GM23338 (cell line): ENCODE results near the gene PLEKHH3. TPM values are rescaled to one million over a fixed set of nuclear protein-coding genes. Genes with fewer than 3 reads are reported as not detected.
A peak's percentile ranks its signal among the peaks of the same experiment; 100 is the strongest.
"Not testable (repeated sequence)": the region's sequence is repeated elsewhere in the genome, so short reads cannot be mapped to it uniquely, and the experiment has no call there.

Experiments
- ATAC-seq: fragments of 200-7000 bp; cut with Tn5 transposase; 3 replicates; pipeline ENCODE4 v1.9.1; 2020
- DNase-seq: peaks from one replicate; pipeline ENCODE4 v3.0.0-alpha.2; 2015; ENCODE audit warnings: low spot score
- H2AFZ ChIP-seq: fragments of 200-600 bp; sonication (generic); 2 replicates; pipeline ENCODE4 v1.8.0; 2016; ENCODE audit warnings: antibody characterized with exemption, mild to moderate bottlenecking, moderate library complexity
- H3F3A ChIP-seq: fragments of 200-600 bp; sonication (generic); replicated peaks from 2 replicates; pipeline ENCODE4 v1.8.0; 2017; ENCODE audit warnings: antibody characterized with exemption, mixed run types, low read depth
- H3K27ac ChIP-seq: fragments of 200-600 bp; sonication (generic); 2 replicates; pipeline ENCODE4 v1.6.1; 2016; ENCODE audit warnings: low read depth
- H3K27me3 ChIP-seq: fragments of 200-600 bp; sonication (generic); 2 replicates; pipeline ENCODE4 v1.8.0; 2016; ENCODE audit warnings: mild to moderate bottlenecking, mixed run types, moderate library complexity; ENCODE audit not compliant: insufficient read depth
- H3K36me3 ChIP-seq: fragments of 200-600 bp; sonication (generic); 2 replicates; pipeline ENCODE4 v1.8.0; 2016; ENCODE audit warnings: mild to moderate bottlenecking; ENCODE audit not compliant: insufficient read depth
- H3K4me1 ChIP-seq: fragments of 200-600 bp; sonication (generic); 2 replicates; pipeline ENCODE4 v1.8.0; 2016; ENCODE audit warnings: mild to moderate bottlenecking, moderate library complexity; ENCODE audit not compliant: insufficient read depth
- H3K4me2 ChIP-seq: fragments of 200-600 bp; sonication (generic); 2 replicates; pipeline ENCODE4 v1.7.1; 2017; ENCODE audit warnings: mixed run types
- H3K4me3 ChIP-seq: fragments of 200-600 bp; sonication (generic); 2 replicates; pipeline ENCODE4 v1.6.1; 2016; ENCODE audit warnings: mixed run types
- H3K79me2 ChIP-seq: fragments of 200-600 bp; sonication (generic); replicated peaks from 2 replicates; pipeline ENCODE4 v1.8.0; 2017; ENCODE audit warnings: mild to moderate bottlenecking; ENCODE audit not compliant: insufficient read depth
- H3K9me2 ChIP-seq: fragments of 200-600 bp; sonication (generic); 2 replicates; pipeline ENCODE4 v1.8.0; 2017; ENCODE audit not compliant: insufficient read depth
- H4K20me1 ChIP-seq: fragments of 200-600 bp; sonication (generic); replicated peaks from 2 replicates; pipeline ENCODE4 v1.8.0; 2017; ENCODE audit warnings: mild to moderate bottlenecking; ENCODE audit not compliant: insufficient read depth
- H3K27ac Mint-ChIP-seq: 2 replicates; pipeline ENCODE4 v1.8.0; 2020; ENCODE audit warnings: inconsistent platforms, mild to moderate bottlenecking, moderate library complexity, mixed read lengths
- H3K27me3 Mint-ChIP-seq: 3 replicates; pipeline ENCODE4 v1.8.0; 2022; ENCODE audit warnings: low read depth, mild to moderate bottlenecking, moderate library complexity, mixed read lengths, inconsistent platforms; ENCODE audit not compliant: insufficient read depth, poor library complexity
- H3K36me3 Mint-ChIP-seq: 3 replicates; pipeline ENCODE4 v1.8.0; 2021; ENCODE audit warnings: low read depth, mild to moderate bottlenecking, inconsistent platforms, moderate library complexity, mixed read lengths
- H3K4me1 Mint-ChIP-seq: 3 replicates; pipeline ENCODE4 v1.8.0; 2020; ENCODE audit warnings: mild to moderate bottlenecking, inconsistent platforms, mixed read lengths
- H3K4me3 Mint-ChIP-seq: 3 replicates; pipeline ENCODE4 v1.8.0; 2021; ENCODE audit warnings: moderate library complexity, mild to moderate bottlenecking, inconsistent platforms, mixed read lengths
- H3K9me3 Mint-ChIP-seq: 3 replicates; pipeline ENCODE4 v1.8.0; 2020; ENCODE audit warnings: moderate library complexity, mild to moderate bottlenecking, inconsistent platforms, mixed read lengths
- JUNB ChIP-seq: IDR thresholded peaks from one replicate; pipeline ENCODE4 v1.6.1; 2016; ENCODE audit warnings: antibody characterized with exemption; ENCODE audit not compliant: unreplicated experiment
- STAT1 ChIP-seq: IDR thresholded peaks from one replicate; pipeline ENCODE4 v1.6.1; 2016; ENCODE audit warnings: antibody characterized with exemption; ENCODE audit not compliant: unreplicated experiment
- ZNF114 ChIP-seq: fragments of 250-450 bp; sonication (Bioruptor Pico); IDR thresholded peaks from 2 replicates; pipeline ENCODE4 v1.5.0; 2020; ENCODE audit warnings: mild to moderate bottlenecking, moderate library complexity
- polyA plus RNA-seq: library from polyadenylated mRNA; unstranded; fragments of >200 nt; fragmentation: Nextera tagmentation; extraction: Ambion mirVana; gene quantifications from 2 replicates; pipeline ENCODE4 v1.2.1, GENCODE V29; 2016
- total RNA-seq: library from RNA; depleted of rRNA; stranded (reverse); fragments of >200 nt; shearing (Covaris generic); gene quantifications from 2 replicates; pipeline ENCODE4 v1.2.3, GENCODE V29; 2014
- TF ChIP-seq, protein P1 (sequence below): fragments of 250-450 bp; sonication (Bioruptor Pico); IDR thresholded peaks from 2 replicates; pipeline ENCODE4 v1.5.0; 2020; ENCODE audit warnings: mild to moderate bottlenecking, moderate library complexity

PLEKHH3 gene
- total and polyA plus RNA-seq, 2 experiments from 2014 or later = 10.9 to 24.2 TPM

DNA sequence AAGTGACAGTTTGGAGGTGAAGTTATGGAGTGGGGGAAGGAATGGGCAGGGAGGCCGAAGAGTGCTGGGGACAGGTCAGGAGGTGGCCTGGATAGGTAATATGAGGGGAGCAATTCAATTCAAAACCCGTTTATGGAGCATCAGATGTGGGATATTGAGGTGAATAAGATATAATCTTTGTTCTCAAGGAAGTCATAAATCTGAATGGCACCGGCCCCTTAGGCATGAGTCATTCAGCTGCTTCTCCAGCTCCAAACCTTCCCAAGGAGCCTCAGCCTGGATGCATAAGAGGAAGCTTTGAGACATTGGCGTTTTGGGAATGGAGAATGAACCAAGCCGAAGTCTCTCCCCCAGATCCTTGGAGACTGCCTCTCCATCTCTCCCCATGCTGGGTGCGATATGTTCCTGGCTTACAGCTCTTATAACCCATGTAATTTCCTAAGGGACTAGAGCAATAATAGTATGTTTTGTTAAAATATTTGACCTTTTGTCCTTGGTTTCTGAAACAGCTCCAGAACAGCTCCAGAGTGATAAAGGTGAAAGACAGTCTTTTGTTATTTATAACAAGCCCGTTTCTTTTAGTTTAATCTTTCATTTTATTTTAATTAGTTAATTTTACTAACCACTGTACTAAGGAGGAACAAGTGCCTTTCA, 16.0 kb downstream of the PLEKHH3 start:
- DNase-seq = no peak
- H3K4me3 Mint-ChIP-seq = peak overlapping the region; percentile 63; the same call in 1 of the 3 replicates
- peak overlapping the region; percentile 17; the same call in 1 of the 2 replicates for H3K4me3 ChIP-seq
- no peak overlapping the region for H3K27ac Mint-ChIP-seq
- H3K4me1 Mint-ChIP-seq = peaks cover 9% of the 10 kb centered on the region
- H3K36me3 Mint-ChIP-seq = peaks cover 27% of the 10 kb centered on the region
- no peaks in the 10 kb centered on the region for H3K27me3 ChIP-seq
- no peaks in the 10 kb centered on the region for H3K36me3 ChIP-seq
- H3K9me2 ChIP-seq = no peaks in the 10 kb centered on the region
- TF ChIP-seq ZNF114 (CRISPR knock-in tag) = no peak
- no peak for TF ChIP-seq STAT1
- TF ChIP-seq JUNB = no peak
- TF ChIP-seq, protein P1, sequence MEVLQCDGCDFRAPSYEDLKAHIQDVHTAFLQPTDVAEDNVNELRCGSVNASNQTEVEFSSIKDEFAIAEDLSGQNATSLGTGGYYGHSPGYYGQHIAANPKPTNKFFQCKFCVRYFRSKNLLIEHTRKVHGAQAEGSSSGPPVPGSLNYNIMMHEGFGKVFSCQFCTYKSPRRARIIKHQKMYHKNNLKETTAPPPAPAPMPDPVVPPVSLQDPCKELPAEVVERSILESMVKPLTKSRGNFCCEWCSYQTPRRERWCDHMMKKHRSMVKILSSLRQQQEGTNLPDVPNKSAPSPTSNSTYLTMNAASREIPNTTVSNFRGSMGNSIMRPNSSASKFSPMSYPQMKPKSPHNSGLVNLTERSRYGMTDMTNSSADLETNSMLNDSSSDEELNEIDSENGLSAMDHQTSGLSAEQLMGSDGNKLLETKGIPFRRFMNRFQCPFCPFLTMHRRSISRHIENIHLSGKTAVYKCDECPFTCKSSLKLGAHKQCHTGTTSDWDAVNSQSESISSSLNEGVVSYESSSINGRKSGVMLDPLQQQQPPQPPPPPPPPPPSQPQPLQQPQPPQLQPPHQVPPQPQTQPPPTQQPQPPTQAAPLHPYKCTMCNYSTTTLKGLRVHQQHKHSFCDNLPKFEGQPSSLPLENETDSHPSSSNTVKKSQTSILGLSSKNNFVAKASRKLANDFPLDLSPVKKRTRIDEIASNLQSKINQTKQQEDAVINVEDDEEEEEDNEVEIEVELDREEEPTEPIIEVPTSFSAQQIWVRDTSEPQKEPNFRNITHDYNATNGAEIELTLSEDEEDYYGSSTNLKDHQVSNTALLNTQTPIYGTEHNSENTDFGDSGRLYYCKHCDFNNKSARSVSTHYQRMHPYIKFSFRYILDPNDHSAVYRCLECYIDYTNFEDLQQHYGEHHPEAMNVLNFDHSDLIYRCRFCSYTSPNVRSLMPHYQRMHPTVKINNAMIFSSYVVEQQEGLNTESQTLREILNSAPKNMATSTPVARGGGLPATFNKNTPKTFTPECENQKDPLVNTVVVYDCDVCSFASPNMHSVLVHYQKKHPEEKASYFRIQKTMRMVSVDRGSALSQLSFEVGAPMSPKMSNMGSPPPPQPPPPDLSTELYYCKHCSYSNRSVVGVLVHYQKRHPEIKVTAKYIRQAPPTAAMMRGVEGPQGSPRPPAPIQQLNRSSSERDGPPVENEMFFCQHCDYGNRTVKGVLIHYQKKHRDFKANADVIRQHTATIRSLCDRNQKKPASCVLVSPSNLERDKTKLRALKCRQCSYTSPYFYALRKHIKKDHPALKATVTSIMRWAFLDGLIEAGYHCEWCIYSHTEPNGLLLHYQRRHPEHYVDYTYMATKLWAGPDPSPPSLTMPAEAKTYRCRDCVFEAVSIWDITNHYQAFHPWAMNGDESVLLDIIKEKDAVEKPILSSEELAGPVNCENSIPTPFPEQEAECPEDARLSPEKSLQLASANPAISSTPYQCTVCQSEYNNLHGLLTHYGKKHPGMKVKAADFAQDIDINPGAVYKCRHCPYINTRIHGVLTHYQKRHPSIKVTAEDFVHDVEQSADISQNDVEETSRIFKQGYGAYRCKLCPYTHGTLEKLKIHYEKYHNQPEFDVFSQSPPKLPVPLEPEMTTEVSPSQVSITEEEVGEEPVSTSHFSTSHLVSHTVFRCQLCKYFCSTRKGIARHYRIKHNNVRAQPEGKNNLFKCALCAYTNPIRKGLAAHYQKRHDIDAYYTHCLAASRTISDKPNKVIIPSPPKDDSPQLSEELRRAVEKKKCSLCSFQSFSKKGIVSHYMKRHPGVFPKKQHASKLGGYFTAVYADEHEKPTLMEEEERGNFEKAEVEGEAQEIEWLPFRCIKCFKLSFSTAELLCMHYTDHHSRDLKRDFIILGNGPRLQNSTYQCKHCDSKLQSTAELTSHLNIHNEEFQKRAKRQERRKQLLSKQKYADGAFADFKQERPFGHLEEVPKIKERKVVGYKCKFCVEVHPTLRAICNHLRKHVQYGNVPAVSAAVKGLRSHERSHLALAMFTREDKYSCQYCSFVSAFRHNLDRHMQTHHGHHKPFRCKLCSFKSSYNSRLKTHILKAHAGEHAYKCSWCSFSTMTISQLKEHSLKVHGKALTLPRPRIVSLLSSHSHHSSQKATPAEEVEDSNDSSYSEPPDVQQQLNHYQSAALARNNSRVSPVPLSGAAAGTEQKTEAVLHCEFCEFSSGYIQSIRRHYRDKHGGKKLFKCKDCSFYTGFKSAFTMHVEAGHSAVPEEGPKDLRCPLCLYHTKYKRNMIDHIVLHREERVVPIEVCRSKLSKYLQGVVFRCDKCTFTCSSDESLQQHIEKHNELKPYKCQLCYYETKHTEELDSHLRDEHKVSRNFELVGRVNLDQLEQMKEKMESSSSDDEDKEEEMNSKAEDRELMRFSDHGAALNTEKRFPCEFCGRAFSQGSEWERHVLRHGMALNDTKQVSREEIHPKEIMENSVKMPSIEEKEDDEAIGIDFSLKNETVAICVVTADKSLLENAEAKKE (CRISPR knock-in tag) = no peak
- H3K79me2 ChIP-seq = no peaks in the 10 kb centered on the region
- H4K20me1 ChIP-seq = no peaks in the 10 kb centered on the region; the same call in 1 of the 2 replicates
- H3F3A ChIP-seq = no peaks in the 10 kb centered on the region
- H3K27me3 Mint-ChIP-seq = peaks cover 14% of the 10 kb centered on the region
- H3K27ac ChIP-seq = no peak overlapping the region
- no peak for ATAC-seq
- peak overlapping the region; percentile 68 for H3K4me2 ChIP-seq
- no peak overlapping the region for H2AFZ ChIP-seq
- H3K9me3 Mint-ChIP-seq = 0 out of 3 replicates have a peak, but pooled peaks cover 4% of the 10 kb centered on the region
- peaks cover 6% of the 10 kb centered on the region for H3K4me1 ChIP-seq

DNA sequence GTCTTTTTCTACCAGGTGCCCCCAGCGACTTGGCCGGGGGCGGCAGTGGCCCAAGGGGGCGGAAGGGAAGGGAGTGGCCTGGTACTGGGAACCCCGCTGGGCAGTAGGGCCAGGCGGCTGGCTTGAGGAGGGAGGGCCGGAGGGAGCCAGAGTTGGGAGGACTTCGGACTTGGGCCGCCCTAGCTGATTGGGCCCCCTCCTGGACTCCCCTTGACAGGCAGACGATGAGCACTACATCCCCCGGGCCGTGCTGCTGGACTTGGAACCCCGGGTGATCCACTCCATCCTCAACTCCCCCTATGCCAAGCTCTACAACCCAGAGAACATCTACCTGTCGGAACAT, 16.9 kb downstream of the PLEKHH3 start:
- H3K9me2 ChIP-seq, H2AFZ ChIP-seq, H4K20me1 ChIP-seq, H3K79me2 ChIP-seq, H3K4me1 Mint-ChIP-seq, H3K9me3 Mint-ChIP-seq, H3K27me3 ChIP-seq, H3K36me3 ChIP-seq, H3K27ac Mint-ChIP-seq, DNase-seq, H3K4me1 ChIP-seq, H3F3A ChIP-seq: not testable (repeated sequence)
- peak overlapping the region; percentile 98 for H3K4me2 ChIP-seq
- ATAC-seq = peak; percentile 76
- H3K4me3 ChIP-seq = peak overlapping the region; percentile 93
- H3K36me3 Mint-ChIP-seq = peaks cover 20% of the 10 kb centered on the region
- H3K27me3 Mint-ChIP-seq = peaks cover 12% of the 10 kb centered on the region
- H3K4me3 Mint-ChIP-seq = peak overlapping the region; percentile 87
- H3K27ac ChIP-seq = 0 out of 2 replicates have a peak overlapping the region, but pooled peaks have one; percentile 53
